Skeletal muscle cell (primary cell): ENCODE data around the gene MGP.

Experiments
- DNase-seq: peaks from one replicate; pipeline ENCODE4 v3.0.0-alpha.2; 2010; ENCODE audit warnings: low read depth
- H3K4me3 ChIP-seq: 2 replicates; pipeline ENCODE4 v1.5.1; 2011; ENCODE audit warnings: low read depth, mild to moderate bottlenecking, control low read depth, low read length, moderate library complexity

The MGP gene

GRCh38 chr12:14836336-14837210 is 49.1 kb downstream of the MGP start:
- DNase-seq: peak; percentile 67
- H3K4me3 ChIP-seq: no peak overlapping the region

GRCh38 chr12:14834509-14834908 is 51.1 kb downstream of the MGP start:
- no peak for DNase-seq
- H3K4me3 ChIP-seq: no peak overlapping the region

DNA sequence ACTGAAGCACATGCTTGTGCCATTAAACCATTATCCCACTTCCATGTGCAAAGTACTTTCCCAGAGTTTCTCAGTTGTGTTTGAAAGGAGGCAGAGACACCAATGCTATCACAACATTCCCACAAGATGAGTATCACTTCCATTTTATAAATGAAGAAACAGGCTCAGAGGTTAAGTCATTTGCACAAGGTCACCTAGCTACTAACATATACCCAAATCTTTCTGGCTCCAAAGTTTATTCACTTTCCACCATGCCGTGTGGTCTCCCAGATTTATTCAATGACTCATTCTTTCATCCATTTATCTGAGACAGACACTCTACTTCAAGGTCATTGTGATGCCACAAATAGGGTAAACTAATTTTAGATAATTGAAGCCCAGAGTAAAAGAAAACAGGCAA is 51.7 kb downstream of the MGP start:
- no peak overlapping the region for H3K4me3 ChIP-seq
- no peak for DNase-seq

DNA sequence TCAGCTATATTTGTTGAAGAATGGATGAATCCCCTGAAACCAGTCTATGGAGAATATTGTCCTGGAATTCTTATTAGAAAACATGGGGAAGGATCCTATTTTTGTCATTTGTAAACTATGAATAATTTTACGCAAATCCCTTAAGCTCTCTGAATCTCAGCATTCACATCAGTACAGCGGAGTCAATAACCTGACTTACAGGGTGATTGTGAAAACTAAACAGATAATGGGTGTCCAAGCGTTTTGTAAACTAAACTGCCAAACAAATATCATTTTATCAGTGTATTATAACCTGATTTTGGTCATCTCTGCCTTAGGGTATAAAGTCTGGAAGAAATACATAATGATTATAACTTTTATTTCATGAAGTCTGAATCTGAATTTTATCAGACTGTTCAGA is 52.3 kb downstream of the MGP start:
- no peak overlapping the region for H3K4me3 ChIP-seq
- no peak for DNase-seq
